ENCODE data around the gene SH3BP4. TPM values are rescaled to one million over a fixed set of nuclear protein-coding genes. Genes with fewer than 3 reads are reported as not detected.

Gene SH3BP4
- total and polyA plus RNA-seq, 2 of the 13 experiments (the other 11 are each of a cell fraction or from before 2014, with no cell fraction given), result 34.6 to 99.1 TPM

DNA sequence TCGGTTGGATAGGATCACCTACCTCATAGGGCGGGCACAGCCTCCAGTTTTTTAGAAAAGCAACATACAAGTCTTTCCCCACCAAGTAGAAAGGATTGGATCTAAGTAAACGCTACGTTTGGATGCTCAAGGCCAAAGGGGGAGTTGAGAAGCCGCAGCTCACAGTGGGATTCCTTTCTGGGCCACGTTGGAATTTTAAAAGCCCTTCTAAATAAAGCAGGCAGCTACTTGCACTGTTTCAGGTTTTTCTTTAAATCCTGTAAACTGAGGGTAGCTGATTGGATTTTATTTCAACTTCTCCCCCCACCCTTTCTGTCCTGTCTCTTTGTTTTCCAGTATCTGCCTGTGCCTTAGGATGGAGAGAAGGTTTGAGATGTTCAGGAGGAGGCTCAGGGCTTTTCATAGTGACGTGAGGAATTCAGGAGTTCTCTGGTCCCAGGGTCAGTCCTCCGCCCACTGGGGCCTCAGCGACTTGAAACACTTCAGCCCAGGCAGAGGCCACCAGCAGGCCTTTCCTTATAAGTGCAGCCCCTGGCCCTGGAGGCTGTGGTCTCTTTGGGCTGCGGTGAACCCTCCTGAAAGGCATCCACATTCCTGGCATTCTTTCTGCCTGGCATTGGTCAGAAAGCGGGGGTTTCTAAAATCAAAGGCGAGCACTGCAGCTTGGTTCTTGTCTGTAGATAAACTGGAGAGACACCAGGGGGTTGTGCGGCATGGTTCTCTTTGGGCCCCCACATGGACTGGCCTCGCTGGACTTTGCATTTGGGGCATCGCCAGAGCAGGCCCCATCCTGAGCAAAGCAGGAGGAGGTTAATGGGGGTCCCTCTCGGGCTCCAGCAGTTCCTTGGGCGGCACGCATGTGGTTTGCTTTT is 44.5 kb downstream of the SH3BP4 start (continued):
- TF ChIP-seq HDAC2 (CRISPR knock-in tag; IDR thresholded peaks at IDR 0.05) (no peak), CEBPZ (IDR thresholded peaks at IDR 0.05; ENCODE audit: low read length) (no peak), ZNF550 (CRISPR knock-in tag; IDR thresholded peaks at IDR 0.05; ENCODE audit: borderline replicate concordance) (no peak), HDAC1 (CRISPR knock-in tag; IDR thresholded peaks at IDR 0.05) (peak; percentile 5; the same call in 1 of the 2 replicates), ZZZ3 (CRISPR knock-in tag; IDR thresholded peaks at IDR 0.05; ENCODE audit: borderline replicate concordance) (no peak), ZNF644 (CRISPR knock-in tag; IDR thresholded peaks at IDR 0.05; ENCODE audit: low read depth) (no peak), ELF4 (CRISPR knock-in tag; IDR thresholded peaks at IDR 0.05; ENCODE audit: borderline replicate concordance) (no peak), CEBPG (CRISPR knock-in tag; IDR thresholded peaks at IDR 0.05) (no peak), ZNF552 (CRISPR knock-in tag; IDR thresholded peaks at IDR 0.05; ENCODE audit: borderline replicate concordance) (no peak), ZFY (CRISPR knock-in tag; IDR thresholded peaks at IDR 0.05) (no peak), AGO2 (optimal IDR thresholded peaks at IDR 0.05; ENCODE audit: low read depth, low read length) (peak; percentile 73), ZXDC (CRISPR knock-in tag; IDR thresholded peaks at IDR 0.05) (no peak), POGZ (CRISPR knock-in tag; IDR thresholded peaks at IDR 0.05) (no peak), ZFP36L1 (CRISPR knock-in tag; IDR thresholded peaks at IDR 0.05) (no peak), CBX5 (CRISPR knock-in tag; IDR thresholded peaks at IDR 0.05; ENCODE audit: borderline replicate concordance) (no peak)
- TF ChIP-seq, protein P1, sequence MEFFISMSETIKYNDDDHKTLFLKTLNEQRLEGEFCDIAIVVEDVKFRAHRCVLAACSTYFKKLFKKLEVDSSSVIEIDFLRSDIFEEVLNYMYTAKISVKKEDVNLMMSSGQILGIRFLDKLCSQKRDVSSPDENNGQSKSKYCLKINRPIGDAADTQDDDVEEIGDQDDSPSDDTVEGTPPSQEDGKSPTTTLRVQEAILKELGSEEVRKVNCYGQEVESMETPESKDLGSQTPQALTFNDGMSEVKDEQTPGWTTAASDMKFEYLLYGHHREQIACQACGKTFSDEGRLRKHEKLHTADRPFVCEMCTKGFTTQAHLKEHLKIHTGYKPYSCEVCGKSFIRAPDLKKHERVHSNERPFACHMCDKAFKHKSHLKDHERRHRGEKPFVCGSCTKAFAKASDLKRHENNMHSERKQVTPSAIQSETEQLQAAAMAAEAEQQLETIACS (CRISPR knock-in tag; IDR thresholded peaks at IDR 0.05), result no peak
- TF ChIP-seq, protein P2, sequence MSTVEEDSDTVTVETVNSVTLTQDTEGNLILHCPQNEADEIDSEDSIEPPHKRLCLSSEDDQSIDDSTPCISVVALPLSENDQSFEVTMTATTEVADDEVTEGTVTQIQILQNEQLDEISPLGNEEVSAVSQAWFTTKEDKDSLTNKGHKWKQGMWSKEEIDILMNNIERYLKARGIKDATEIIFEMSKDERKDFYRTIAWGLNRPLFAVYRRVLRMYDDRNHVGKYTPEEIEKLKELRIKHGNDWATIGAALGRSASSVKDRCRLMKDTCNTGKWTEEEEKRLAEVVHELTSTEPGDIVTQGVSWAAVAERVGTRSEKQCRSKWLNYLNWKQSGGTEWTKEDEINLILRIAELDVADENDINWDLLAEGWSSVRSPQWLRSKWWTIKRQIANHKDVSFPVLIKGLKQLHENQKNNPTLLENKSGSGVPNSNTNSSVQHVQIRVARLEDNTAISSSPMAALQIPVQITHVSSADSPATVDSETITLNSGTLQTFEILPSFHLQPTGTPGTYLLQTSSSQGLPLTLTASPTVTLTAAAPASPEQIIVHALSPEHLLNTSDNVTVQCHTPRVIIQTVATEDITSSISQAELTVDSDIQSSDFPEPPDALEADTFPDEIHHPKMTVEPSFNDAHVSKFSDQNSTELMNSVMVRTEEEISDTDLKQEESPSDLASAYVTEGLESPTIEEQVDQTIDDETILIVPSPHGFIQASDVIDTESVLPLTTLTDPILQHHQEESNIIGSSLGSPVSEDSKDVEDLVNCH (CRISPR knock-in tag; IDR thresholded peaks at IDR 0.05), result no peak
- TF ChIP-seq, protein P3, sequence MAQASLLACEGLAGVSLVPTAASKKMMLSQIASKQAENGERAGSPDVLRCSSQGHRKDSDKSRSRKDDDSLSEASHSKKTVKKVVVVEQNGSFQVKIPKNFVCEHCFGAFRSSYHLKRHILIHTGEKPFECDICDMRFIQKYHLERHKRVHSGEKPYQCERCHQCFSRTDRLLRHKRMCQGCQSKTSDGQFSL (CRISPR knock-in tag; IDR thresholded peaks at IDR 0.05), result no peak
- TF ChIP-seq, protein P4, sequence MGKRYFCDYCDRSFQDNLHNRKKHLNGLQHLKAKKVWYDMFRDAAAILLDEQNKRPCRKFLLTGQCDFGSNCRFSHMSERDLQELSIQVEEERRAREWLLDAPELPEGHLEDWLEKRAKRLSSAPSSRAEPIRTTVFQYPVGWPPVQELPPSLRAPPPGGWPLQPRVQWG (CRISPR knock-in tag; IDR thresholded peaks at IDR 0.05; ENCODE audit: borderline replicate concordance, low read depth), result no peak

Measured in HepG2 (cell line).